Renal pelvis (tissue), 4 donors: ENCODE results near the gene MSX1. TPM values are rescaled to one million over a fixed set of nuclear protein-coding genes. Genes with fewer than 3 reads are reported as not detected.

Source experiments
- DNase-seq: peaks from one replicate; pipeline ENCODE4 v3.0.0-alpha.2; 2013
- polyA plus RNA-seq, 3 donors: library from polyadenylated mRNA; unstranded; fragments of 120-200 nt; gene quantifications; one replicate each; pipeline ENCODE4 v1.2.1, GENCODE V29; 2013; ENCODE audit not compliant: insufficient read length in 3 of 3

MSX1 gene
- polyA plus RNA-seq, 3 donors, result 0.84 to 1.1 (median 1.1) TPM

DNA sequence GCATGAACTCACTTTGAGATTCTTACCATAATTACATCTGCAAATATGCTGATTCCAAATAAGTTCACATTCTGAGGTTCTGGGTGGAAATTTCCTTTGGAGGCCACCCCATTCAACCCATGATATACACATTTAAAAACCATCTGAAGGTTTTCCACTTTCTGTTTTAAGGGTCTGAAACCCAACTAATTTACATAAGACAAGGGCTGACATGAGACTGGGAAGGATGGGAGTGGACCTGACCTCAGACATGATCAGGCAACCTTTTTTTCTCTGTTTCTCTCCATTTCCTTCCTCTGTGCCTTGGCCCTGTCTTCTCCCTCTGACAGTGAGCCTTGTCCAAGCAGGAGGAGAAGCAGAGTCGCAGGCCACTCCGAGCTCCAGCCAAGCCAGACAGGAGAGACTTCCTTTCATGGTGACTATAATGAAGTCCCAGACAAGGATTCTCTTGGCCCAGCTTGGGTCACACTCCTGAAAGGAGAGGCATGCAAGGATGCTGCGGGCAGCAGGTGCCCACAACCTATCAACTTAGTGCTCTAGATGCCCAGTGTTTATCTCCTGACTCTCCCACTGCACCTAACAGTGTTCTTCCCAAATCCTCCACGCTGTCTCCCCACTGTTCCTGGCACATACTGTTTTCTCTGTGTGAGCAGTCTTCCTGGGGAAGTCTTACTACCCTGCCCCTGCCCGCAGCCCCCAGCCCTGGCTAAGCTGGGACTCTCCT lies 39.9 kb downstream of the MSX1 start:
- no peak for DNase-seq

DNA sequence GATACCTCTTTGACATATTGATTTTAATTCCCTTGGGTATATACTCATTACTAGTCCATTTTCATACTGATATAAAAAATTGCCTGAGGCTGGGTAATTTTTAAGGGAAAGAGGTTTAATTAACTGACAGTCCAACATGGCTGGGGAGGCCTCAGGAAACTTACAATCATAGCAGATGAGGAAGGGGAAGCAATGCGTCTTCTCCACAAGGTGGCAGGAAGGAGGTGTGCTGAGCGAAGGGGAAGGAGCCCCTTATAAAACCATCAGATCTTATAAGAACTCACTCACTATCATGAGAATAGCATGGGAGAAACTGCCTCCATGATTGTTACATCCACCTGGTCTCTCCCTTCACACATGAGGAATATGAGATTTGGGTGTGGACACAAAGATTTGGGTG lies 42.4 kb downstream of the MSX1 start:
- no peak for DNase-seq

DNA sequence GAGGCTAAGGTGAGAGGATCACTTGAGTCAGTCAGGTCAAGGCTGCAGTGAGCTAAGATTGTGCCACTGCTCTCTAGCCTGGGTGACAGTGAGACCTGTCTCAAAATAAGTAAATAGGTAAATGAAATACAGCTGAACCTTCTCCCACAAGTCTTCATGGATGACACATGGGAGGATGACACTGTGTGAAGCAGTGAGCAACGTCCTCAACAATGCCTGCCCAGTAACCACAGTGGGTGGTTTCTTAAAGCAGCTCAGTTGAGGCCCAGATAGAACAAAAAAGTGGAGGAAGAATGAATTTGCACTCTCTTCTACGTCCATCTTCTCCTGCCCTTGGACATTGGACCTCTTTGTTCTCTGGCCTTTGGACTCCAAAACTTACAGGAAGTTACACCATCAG lies 52.7 kb downstream of the MSX1 start:
- no peak for DNase-seq

DNA sequence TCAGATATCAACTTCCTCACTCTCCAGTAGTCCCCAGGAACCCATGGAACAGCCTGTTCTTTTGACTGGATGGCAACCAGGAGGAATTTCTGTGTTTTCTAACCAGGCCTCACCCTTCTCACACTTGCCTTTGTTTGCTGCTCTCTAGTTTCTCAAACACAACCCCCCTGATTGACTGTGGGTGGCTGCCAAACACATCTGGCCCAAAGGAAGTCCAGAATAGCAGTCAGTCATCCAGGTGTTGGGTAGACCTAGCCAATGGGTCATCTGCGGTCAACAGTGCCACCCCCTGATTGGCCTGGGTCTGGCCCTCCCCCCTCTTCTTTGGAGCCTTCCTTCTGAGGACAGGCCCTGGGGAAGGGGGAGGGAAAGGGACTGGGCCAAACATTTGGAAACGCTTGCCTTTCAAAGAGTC lies 53.7 kb downstream of the MSX1 start:
- no peak for DNase-seq

Other genes with a start within 250 kb of the MSX1 start
- 1 to 10 TPM; 6.4 to 7.3 (median 6.7) TPM for gene CYTL1, start 159.8 kb downstream of the MSX1 start, polyA plus RNA-seq
- gene STK32B, start 191.8 kb downstream of the MSX1 start, polyA plus RNA-seq, result 10 to 100 TPM in 1 of 3 donors, 1 to 10 TPM in 2; 7.2 to 10.6 (median 8.4) TPM